OCI-M2 (cell line): Measurements from ENCODE around the gene MAP2.

ENCODE experiments used
- DNase-seq: peaks from one replicate; lab custom pipeline; 2025; ENCODE audit not compliant: unreplicated experiment; lab: John Stamatoyannopoulos, UW

The MAP2 gene

GRCh38 chr2:209424781-209425470, 1.1 kb downstream of the MAP2 start:
- DNase-seq: no peak

DNA sequence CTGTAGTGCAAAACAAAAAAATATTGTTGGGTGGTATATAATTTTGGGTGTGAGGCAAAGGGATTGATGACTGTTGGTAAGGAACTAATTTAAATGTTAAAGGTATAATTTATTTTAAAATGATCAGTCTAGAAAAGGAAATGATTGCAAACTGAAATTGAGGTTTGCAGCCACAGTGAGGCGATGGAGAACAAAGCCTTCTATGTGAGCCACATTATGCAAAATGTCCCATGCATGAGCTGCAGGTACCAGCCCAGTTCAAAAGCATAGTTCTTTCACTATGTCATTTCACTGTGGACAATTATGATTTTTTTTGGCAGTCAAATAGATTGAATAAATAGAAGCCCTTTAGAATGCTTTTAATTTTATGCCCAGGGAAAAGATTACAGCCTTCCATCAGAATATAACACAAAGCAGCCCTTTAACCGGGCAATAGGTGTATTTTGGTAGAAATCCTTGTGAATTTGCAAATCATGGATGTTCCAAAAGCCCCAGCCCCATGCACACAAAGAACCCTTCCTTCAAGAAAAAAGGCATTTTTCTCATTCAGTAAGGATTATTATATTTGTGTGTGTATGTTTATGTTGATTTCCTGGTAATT, 1.7 kb downstream of the MAP2 start:
- no peak for DNase-seq

DNA sequence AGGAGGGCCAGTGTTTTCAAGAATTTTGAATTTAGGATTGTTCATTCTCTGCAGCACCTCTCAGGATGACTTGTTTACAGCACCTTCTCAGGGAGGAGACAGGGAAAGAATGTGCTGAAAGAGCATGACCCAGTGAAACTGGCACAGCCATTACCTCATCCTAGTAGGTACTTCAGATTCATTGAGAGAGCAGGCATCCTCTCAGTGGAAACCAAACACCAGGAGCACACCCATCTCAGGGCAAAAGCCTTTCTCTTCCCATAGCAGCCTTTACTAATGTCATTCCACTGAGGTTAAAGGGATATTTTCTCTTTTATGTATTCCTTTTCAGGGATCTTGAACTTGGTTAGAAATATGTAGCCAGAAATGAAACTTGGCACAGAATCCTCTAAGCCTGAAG, 2.6 kb downstream of the MAP2 start:
- DNase-seq: no peak

DNA sequence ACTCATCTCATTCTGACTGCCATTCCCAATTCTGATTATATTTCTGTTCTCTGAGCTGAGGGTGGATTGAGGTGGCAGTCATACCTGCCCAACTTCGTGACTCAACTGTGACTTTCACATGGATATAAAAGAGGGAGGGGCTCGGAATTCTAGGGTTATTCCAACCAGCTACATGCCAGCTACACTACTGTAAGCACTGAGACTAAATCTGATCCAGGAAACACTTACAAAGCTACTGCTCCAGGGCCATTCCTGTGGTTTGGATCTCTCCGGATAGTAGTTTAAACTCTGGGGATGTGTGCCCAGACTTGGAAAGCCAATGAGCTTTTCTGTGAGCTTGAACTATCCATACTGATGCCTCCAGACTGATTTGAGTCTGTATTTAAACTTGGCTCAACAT, 7.9 kb downstream of the MAP2 start:
- no peak for DNase-seq

- DNase-seq: no peak
Observed at GRCh38 chr2:209441541-209441940, 17.7 kb downstream of the MAP2 start.

GRCh38 chr2:209442939-209443338, 19.1 kb downstream of the MAP2 start:
- DNase-seq: no peak

- DNase-seq: no peak
Observed at GRCh38 chr2:209445485-209445884, 21.6 kb downstream of the MAP2 start.

- DNase-seq: no peak
Observed at GRCh38 chr2:209451209-209451834, 27.5 kb downstream of the MAP2 start.

DNA sequence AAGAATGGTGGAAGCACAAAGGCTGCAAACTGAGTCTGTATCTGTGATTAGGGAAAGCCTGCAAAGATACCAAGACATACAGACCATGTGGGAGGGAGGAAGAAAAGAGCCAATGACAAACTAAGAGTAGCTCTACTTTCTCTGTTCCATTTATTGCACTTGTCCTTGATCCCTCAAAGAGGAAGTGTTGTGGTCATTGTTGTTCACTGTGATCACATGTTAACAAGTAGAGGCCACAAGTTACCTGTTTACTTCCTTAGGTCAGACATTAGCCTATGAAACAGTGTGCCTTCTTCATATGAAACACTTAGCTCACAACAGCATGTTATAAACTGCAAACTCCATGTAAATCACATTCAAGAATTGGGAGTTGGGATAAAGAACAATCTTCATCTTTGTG, 32.6 kb downstream of the MAP2 start:
- DNase-seq: no peak

DNA sequence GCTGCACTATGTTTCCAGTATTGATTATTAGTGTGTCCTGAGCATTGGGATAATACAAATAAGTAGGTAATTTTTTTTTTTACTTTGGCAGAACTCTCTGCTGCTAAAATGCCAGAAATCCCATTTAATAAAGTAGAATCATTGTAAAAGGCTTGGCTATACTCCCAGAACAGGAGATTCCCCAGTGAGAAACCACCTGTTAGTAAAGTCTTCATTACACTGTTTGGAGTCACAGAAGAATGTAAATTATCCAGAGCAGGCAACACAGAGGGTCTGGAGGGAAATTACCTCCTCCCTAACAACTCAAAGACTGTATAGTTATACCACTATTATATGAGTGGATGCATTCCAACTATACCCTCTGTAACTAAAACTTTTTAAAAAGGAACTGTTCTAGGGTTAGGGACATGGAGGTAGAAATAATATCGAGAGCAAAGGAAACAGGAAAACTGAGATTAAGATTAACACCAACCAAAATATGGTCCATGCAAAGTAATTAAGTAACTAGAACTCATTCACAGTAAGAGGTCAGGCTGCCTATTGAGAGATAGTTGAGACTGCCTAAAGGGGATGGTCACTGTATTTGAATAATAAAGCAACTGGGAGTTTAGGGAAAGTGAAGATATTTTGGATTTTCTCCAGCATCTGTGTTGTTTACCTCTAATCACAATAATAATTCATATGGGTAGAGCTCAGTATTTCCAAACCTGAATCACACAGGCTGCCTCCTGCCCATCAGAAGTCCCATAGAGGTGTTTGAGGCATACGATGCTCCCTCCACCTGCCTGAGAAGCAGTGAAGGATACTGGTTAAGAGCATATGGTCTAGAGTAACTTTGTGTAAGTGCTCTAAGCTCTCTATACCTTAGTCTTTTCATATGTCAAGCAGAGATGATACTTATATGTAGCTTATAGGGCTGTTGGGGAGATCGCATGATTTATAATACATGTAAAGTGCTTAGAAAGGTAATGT, 34.4 kb downstream of the MAP2 start:
- DNase-seq: no peak

GRCh38 chr2:209459359-209459758, 35.5 kb downstream of the MAP2 start:
- DNase-seq: no peak

GRCh38 chr2:209460151-209460761, 36.4 kb downstream of the MAP2 start:
- no peak for DNase-seq

DNA sequence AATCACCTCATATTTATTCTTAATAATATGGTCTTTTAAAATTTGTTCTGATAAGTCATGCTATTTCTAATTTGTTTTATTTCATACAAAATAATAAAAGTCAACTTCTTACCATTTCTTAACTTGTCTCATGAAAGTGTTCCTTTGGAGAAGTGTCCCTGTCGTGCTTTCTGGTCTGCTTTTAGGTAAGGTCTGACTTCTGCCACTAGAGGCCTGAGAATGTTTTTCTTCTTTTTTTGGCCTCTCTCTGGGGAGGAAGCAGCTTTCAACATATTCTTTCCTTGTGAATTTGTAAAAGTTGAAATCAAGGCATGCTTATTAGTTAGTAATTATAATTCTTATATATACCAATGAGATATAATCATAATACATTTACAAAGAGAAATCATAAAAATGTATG, 39.4 kb downstream of the MAP2 start:
- DNase-seq: no peak

DNA sequence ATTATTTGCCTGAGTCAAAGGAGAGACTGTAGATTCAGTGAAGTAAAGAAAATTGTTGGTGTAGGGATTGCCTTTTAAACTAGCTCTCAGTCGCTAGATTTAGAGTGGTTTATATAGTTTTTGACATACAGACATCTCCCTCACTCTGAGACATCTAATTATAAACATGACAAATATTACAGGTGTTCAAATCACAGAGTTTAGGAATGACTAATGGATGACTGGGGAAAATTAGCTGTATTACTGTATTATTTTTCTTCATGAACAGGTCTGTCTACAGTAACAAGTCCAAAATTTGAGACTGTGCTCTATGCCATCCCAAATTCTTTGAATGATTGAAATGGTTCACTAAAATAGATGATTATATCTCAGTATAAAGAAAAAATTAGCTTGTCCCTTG, 40.0 kb downstream of the MAP2 start:
- DNase-seq: no peak

DNA sequence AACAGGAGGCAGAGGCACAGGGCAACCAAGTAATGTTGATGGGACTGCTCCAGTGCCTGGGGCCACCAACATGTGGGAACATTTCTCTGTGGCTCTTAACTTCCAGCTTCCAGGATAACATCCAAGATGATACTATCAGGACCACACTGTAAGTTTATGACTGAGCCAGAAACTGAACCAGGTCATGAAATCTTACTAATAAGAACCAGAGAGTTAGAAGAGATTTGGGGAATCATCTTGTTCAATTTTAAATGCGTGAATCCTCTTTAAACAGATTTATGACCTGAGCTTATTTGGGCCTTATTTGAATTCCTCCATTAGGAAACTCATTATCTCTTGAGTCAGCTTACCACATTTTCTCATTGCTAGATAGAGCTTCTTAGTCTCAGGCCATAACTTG, 45.0 kb downstream of the MAP2 start:
- DNase-seq: no peak

GRCh38 chr2:209469481-209469880, 45.6 kb downstream of the MAP2 start:
- DNase-seq: no peak

GRCh38 chr2:209470466-209470865, 46.6 kb downstream of the MAP2 start:
- DNase-seq: no peak

- DNase-seq: no peak
Observed at GRCh38 chr2:209471037-209471436, 47.2 kb downstream of the MAP2 start.

DNA sequence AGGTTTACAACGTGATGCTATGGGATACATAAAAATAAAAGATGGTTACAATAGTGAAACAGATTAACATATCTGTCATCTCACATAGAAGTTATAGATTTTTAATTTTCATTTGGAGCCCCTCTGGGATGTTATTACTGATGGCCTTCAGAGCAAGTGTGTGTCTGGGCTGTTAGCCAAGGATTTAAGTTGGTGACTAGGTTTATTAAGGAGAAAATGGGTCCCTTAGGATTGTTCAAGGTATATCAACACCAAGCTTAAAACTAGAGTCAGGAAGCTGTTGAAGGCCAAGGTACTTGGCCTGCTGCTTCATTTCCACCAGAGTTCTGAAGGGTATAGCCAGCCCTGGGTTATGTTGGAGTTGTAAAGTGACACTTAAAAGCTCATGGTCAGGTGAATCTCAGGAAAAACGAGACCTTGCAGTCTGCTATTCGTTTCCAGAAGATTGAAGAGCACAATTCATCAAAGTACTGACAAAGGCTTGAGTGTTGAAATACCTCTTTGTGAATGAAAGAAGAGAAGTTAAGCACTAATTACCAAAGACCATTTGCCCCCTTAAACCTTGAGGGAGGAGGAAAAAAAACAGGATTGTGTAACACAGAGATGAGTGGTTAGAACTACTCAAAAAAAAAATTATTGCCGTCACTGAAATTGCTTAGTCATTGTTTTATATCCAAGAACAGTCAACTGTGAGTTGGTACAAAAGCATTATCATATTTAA, 48.4 kb downstream of the MAP2 start:
- DNase-seq: no peak

DNA sequence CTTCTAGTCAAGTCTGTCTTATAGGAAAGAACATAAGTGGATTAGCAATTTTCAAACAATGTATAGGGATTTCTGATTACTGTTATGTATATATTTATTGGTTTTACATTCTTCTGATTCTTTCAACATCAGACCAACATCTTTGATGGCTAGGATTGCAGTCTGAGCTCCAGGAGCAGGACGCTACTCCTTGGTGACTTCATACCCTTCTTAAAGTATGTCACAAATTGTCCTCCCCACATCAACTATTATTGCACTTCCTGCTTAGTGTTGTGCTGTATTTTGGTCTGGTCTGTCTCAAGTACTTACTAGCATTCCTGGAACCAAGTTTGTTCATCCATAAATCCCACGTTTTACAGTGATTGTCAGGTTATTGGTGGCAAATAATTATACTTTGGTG, 49.0 kb downstream of the MAP2 start:
- no peak for DNase-seq
